GM19467 (cell line): Measurements from ENCODE around the gene NARF.
"Not testable (repeated sequence)": the region's sequence is repeated elsewhere in the genome, so short reads cannot be mapped to it uniquely, and the experiment has no call there.

ENCODE experiments used
- ATAC-seq: cut with Tn5 transposase; IDR thresholded peaks from one replicate; pipeline ENCODE4 v1.9.1; 2021; ENCODE audit warnings: mild to moderate bottlenecking, moderate library complexity; ENCODE audit not compliant: unreplicated experiment

Gene NARF

DNA sequence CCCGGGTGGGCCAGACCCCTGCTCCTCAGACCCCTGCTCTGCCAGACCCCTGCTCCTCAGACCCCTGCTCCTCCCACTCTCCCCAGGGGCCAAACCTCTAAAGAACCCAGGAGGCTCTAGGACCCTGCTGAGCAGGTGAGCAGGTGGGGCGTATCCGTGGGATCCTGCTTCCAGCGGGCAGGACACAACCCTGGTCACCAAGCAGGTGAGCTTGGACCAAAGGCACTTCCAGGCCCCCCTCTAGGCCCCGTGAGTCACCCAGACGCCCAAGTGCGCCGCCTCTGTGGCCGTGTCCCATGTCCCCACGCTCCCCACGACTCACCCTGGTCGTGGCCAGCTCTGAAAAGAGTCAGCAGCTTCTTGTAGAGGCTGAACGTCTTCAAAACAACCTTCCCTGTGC, 13.0 kb upstream of the NARF start:
- no peak for ATAC-seq

DNA sequence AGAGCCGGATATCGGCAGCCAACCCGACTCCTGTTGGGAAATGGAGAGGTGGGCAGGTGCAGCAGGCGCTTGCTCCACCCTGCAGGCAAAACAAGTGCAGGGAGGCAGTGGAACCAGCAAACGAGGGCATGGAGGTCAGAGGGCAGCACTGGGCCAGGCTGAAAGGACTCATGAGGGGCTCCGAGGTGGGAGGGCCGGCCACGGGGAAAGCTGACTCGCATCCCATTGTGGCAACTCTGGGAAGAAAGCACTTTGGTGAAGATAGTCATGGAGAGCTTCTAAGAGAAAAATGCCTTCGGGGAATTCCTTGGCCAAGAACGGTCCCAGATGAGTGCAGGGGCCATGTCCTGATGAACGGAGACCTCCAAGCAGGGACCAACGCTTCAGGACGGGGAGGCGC, 12.4 kb upstream of the NARF start:
- no peak for ATAC-seq

DNA sequence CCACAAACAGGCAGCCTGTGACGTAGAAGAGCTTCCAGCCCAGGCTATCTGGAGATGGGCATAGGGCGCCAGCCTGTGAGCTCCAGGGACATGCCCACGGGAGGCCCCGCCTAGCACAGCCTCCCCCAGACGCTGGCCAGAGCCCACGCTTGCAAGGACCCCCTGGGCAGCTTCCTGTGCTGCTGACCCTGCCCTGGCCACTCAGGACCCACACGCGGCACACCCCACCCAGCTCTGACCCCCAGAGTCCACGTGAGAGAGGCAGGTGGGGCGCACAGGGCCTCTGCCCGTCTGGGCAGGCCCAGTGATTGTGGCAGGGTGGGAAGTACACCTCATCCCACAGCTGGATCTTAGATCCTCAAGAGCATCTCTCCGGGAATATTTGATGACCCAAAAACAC, 11.9 kb upstream of the NARF start:
- no peak for ATAC-seq

DNA sequence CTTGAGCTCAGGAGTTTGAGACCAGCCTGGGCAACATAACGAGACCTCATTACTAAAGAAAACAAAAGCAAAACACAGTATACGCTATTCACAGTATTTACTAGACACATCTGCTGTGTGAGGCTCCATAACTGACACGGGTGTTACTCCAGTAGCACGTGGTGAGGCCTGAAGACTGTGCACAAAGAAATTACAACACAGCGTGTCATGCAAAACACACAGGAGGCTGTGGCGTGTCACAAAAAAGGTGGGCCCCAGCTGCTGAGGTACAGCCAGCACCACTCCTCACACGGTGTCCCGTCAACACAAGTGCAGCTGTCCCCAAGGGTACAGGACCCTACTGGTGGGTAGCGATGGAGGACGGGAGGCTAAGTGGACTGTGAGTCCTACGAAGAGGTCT, 10.7 kb upstream of the NARF start:
- ATAC-seq = no peak

DNA sequence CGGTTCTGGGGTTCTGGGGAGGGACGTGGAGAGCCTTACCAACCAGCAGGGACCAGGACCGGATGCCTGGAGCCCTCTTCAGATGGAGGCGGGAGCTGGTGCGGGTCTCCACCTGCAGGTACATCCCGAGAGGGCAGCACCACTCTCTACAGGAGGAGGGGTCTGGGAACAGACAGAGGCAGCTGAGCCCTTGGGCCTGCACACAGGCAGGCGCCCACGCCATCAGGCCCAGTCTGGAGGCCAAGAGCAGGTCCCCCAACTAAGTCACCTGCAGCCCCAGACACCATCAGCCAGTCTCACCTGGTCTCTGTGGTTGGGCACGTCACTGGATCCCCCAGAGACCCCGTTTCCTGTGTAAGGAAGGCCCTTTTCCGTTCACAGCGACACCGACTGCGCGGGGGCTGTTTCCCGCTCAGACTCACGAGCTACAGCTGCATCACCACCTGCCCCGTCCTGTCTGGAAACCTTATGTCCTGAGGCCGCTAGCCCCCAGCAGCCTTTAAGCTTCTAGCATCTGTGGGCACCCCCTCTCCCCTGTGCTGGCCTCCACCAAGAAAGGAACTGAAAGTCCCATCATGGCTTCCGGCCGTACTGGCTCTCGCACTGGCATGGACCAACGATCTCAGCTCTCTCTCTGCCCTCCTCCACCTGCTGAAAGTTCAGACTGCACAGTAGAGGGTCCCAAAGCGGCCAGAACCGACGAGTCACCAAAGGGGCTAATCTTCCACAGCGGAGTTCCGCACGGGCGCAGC, 9.2 kb upstream of the NARF start:
- ATAC-seq = peak; percentile 60

DNA sequence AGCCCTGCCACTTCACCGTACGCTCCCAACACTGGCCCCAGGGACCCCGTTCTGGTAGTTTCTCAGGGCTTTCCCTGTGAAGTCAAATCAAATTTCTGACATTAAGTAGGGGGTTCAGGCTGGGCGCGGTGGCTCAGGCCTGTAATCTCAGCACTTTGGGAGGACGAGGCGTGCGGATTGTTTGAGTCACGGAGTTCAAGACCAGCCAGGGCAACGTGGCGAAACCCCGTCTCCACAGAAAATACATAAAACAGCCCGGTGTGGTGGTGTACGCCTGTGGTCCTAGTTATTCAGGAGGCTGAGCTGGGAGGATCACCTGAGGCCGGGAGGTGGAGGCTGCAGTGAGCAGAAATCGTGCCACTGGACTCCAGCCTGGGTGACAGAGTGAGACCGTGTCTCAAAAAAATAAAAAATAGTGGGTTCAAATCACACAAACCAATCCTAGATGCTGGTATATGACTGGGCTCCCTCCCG, 8.6 kb upstream of the NARF start:
- peak; percentile 3 for ATAC-seq

DNA sequence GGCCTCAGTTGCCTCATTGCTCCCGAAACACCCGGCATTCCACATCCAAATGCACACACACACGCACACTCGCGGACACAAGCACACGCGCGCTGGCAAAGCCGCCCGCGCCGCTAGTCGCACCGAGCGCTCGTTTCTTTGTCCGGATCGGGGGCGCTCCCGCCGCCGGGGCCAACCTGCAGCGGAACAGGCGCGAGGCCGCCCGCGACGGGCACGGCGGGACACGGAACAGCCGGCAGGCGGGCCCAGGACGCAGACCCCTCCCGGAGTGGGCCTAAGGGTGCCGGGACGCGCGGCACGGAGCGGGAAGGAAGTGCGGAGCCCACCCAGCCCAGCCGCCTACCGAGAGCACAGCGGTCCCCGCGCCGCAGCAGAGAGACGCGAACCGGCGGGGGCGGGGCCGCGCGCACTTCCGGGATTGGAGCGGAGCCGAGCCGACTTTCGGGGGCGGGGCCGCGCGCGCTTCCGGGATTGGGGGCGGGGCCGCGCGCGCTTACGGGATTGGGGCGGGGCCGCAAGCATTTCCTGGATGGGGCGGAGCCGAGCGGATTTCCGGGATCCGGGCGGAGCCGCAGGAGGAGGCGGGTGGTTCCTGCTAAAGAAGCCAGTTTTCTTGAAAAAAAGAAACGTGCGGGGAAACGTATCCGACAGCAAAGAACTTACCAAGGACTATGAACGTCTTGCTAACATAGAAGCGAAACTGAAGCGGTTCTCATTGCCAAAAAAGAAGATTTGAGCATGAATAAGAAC, 8.0 kb upstream of the NARF start, which contains the start of gene CYBC1:
Gene CYBC1 (minus strand): TSS at position 396 of the 750 bp plus-strand sequence. CDS start 1,498 bp downstream, outside the sequence.
- ATAC-seq = peak; percentile 64

DNA sequence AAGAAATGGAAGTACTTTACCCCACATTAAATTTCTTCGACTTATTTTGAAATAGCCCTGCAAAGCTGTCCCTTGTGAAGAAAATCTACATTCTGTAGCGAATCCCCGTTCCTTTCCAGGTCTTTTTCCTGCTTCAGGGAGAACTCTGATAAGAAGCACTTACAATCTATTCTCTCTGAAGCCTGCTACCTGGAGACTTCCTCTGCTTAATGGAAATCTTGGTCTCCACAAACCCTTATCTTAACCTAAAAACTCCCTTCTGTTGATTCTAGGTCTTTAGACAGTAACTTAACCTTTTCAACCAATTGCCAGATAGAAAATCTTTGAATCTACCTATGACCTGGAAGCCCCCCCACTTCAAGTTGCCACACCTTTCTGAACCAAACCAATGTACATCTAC, 6.4 kb upstream of the NARF start:
- ATAC-seq = no peak

DNA sequence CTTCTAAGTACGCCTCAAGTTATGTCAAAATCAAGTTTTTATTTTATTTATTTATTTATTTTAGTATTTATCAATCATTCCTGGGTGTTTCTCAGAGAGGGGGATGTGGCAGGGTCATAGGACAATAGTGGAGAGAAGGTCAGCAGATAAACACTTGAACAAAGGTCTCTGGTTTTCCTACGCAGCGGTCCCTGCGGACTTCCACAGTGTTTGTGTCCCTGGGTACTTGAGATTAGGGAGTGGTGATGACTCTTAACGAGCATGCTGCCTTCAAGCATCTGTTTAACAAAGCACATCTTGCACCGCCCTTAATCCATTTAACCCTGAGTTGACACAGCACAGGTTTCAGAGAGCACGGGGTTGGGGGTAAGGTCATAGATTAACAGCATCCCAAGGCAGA, 5.4 kb upstream of the NARF start:
- ATAC-seq = not testable (repeated sequence)

DNA sequence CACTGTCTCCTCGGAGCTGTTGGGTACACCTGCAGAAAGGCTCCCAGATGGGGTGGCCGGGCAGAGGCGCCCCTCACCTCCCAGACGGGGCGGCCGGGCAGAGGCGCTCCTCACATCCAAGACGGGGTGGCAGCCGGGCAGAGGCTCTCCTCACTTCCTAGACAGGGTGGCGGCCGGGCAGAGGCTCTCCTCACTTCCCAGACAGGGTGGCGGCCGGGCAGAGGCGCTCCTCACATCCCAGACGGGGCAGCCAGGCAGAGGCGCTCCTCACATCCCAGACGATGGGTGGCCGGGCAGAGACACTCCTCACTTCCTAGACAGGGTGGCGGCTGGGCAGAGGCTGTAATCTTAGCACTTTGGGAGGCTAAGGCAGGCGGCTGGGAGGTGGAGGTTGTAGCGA, 4.8 kb upstream of the NARF start:
- ATAC-seq = not testable (repeated sequence)

DNA sequence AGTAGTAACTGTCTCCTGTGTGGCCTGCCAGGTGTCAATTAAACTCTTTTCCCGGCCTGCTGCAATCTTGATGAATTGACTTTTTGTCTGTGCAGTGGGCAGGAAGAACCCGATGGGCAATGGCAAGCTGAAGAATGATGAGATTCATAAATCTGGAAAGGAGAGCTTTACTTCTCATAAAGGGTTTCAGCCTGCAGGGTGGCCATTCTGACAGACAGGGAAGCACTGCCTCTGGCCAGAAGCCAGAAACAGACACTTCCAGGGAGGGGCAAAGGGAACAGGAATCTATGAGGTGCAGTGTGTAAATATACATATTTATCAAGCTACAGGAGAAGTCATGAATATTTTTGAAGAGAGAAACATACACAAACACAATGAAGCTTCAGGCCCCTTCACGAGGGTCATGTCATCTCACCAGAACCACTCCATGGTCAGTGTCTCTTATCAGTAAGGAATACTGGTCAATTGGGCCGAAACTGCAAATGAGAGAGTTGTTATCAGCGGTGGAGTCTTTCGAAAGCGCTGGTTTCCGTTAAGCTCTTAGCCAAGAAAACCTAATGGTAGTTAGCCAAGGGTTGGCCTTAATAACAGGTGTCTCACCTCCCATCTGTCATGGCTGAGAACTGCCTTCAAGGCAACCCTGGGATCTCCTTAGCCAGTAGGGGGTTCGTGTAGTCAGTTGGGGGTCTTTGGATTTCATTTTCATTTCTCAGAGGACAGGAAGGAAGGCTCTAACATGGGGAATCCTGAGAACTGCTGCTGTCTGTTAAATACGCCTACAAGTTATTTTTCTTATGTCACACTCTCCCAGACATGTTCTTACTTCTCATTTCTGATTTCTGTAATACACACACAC, 1.2 kb upstream of the NARF start:
- no peak for ATAC-seq

DNA sequence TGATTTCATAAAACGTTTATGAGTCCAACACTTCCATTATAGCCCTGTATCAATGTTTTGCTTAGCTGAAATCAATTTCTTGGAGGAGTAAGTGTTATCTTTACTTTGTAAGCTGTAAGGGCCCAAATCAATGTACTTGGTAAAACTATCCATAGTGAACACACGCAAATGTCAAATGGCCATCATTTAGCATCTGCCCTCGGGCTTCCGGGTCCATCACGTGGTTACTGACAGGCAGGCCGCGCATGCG, 687 bp upstream of the NARF start:
- ATAC-seq = no peak

DNA sequence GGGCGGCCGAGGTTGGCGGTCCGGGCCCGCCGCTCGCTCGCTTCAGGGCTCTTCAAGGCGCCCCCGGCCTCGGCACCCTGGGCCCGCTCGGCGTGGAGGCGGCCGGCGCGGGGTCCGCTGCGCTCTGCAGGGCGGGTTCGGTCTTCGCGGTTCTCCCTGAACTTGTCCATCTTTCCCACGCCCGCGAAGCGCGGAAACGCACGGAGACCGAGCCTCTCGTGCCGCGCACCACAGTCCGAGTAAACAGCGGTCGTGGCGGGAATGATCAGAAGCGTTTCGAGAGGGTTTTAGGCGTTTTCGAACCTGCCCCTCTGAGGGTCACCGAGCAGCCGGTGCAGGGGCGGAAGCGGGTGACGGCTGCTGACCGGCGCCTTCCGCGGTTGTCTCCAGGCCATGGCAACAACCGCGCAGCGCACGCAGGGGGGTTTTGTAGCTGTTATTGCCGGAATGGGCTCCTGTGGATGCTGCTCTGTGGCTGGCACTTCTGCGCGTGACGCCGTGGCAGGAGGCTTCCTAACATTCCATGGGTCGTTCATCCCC, 414 bp downstream of the NARF start:
- no peak for ATAC-seq

DNA sequence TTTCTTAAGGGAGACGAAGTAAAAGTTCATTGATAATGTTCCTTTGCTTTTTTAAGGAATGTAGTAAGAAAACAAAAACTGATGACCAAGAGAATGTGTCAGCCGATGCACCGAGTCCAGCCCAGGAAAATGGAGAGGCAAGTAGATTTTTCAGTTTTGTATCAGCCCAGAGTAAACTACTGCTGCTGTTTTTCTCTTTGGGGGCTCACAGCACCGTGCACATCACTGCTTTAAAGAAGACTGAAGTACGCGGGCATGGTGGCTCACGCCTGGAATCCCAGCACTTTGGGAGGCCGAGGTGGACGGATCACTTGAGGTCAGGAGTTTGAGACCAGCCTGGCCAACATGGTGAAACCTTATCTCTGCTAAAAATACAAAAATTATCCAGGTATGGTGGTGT, 1.4 kb downstream of the NARF start:
- ATAC-seq = not testable (repeated sequence)

DNA sequence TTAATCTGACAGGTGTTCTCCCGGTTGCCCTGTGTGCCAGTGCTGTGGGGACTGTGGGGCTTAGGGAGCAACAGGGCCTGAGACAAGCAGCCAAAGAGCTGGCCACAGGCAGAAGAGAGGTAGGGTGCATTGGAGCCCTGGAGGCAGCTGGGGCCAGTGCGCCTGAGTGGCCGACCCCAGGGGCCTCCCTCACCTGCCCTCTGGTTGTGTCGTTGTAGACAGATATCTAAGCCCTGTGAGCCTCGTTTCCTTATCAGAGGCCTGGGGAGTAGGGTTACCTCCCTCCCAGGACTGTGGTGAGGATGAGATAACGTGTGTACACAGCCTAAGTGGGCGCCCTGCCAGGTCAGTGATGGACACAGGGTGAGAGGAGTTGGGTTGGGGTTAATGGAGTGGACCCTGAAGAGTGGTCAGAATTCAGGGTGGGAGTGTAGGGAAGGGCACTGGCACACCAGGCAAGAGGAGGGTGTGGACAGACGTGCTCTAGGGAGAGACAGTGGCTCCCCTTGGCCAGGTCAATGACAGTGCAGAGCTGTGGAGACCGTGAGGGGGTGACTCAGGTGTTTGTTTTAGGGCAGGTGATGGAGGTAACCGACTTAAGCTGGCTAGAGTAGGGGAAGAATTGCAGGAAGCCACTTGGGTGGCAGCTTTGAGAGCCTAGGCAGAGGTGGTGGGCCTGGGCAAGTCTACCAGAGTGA, 3.4 kb downstream of the NARF start:
- no peak for ATAC-seq

DNA sequence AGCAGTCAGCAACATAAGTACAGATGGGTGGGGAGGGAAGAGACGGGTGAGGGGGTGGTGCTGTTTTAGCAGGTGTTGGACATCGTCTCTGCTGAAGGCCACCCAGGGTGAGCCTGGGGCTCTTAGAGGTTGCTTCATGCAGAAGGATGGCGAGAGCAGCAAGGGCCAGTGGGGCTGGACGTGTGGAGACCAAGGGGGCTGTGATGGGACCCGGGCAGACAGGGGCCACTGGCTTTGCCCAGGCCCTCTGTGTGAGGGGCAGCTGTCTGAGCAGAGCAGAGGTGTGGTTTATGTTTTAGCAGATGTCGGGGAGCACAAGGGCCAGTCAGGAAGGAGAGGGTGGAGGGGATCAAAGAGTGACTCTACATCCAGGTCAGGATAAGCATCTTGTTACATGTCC, 4.8 kb downstream of the NARF start:
- no peak for ATAC-seq

DNA sequence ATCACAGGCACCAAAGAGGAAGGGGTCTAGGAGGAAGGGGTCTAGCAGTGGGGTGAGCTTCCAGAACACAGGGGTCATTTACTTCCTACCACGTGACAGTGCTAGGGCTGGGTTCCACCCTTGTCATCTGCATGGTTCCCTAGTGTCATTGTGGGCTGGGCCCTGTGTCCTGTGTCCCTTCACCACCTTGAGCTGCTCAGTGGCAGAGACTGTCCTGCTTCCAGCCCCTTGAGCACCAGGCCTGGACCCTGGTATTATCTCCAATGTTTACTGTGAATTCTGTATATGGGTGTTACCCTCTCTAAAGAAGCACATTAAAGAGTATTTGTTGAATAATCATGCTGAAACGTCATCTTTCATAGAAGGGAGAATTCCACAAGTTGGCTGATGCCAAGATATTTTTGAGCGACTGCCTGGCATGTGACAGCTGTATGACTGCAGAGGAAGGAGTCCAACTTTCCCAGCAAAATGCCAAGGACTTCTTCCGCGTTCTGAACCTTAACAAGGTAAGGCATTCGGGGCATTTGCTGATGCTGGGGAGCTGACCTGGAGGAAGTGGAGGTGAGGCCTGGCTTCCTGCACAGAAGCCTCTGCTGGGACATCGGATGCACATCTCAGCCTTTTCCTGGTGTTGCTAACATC, 5.5 kb downstream of the NARF start:
- no peak for ATAC-seq

DNA sequence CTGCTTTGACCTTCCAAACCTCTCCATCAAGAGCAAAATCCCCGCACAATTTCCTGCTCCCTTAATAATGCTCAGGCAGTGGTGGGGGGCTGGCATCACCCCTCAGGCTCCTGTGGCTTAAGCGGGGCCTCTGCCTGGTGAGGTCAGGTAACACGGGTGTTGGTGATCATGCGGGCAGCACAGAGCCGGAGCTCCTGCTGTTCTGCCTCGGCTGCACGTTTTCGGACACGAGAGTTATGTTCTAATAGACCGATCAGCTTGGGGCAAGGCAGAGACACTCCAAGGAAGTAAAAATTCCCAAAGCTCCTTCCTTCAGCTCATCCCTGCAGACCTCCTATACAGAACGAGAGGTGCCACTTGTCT, 6.0 kb downstream of the NARF start:
- no peak for ATAC-seq

DNA sequence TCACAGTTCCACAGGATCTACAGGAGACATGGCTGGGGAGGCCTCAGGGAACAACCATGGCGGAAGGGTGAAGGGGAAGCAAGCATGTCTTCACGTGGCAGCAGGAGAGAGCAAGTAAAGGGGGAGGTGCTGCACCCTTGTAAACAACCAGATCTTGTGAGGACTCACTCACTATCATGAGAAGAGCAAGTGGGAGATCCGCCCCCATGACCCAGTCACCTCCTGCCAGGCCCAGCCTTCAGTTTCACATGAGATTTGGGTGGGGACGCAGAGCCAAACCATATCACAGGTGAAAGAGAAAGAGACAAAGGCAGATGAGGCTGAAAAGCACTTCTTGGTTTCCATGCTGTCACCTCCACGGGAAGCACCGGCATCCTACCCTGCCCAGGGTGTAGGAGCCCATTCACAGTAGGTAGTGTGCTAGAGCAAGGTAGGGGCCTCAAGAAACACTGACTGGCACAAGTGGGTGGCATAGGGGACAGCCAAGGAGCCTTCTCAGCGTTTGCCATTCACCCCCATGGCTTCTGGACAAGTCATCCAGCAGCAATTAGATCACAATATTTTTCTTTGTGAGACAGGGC, 6.6 kb downstream of the NARF start:
- ATAC-seq = no peak

DNA sequence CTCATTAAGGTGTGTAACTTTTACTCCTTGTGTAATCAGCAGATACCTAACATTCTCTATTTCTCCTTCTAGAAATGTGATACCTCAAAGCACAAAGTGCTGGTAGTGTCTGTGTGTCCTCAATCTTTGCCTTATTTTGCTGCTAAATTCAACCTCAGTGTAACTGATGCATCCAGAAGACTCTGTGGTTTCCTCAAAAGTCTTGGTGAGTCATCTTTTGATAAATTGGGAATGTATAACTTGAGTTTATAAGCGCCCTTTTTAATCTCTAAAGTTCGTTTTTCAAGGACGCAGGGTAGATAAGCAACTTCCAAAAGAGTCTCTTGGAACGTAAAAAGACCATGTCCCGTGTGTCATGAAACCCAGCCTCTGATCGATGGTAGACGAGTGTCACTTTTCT, 10.2 kb downstream of the NARF start:
- no peak for ATAC-seq
